ENCODE data around the gene TCF7L1.
"Not testable (repeated sequence)": the region's sequence is repeated elsewhere in the genome, so short reads cannot be mapped to it uniquely, and the experiment has no call there.

Gene TCF7L1

DNA sequence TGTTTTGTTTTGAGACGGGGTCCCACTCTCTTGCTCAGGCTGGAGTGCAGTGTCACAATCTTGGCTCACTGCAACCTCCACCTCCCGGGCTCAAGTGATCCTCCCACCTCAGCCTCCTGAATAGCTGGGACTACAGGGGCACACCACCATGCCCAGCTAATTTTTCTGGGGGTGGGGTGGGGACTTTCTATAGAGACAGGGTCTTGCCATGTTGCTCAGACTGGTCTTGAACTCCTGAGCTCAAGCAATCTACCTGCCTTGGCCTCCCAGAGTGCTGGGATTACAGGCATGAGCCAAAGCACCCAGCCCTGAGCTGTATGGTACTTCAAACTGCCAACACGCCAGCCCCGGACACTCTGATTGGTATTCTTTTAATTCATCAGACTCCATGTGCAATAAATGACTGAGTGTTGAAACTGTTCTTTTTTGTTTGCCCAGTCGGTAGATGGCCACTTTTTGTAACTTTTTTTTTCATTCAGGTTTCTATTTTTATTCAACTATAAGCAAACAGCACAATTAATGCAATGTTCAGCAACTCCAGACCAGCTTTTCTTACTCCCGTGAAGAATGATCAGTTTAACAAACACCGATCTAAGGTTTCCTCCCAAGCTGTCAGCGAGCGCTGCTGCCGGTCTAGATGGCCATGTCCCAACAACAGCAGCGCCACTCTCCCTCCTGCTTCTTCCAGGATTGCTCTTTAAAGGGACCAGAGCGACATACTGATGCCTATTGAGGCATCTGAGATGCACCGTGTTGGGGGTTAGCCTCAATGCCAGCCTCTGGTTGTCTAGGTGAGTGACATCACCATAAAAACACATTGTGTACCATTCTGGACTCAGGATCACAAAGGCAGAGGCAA is 207.1 kb downstream of the TCF7L1 start:
- no peaks in the 10 kb centered on the region for H3K79me2 ChIP-seq (ENCODE audit: insufficient read depth, low read length)
- 0 out of 2 replicates have a peak, but pooled peaks cover 4% of the 10 kb centered on the region for H3K36me3 ChIP-seq (ENCODE audit: insufficient read depth, low read length)
- no peaks in the 10 kb centered on the region for H4K20me1 ChIP-seq (ENCODE audit: insufficient read depth, low read length, poor library complexity, severe bottlenecking)
- no peak overlapping the region for H2AFZ ChIP-seq (ENCODE audit: low read length)
- no peak overlapping the region for H3K9ac ChIP-seq (ENCODE audit: low read depth, low read length, poor library complexity, severe bottlenecking)
- H3K4me3 ChIP-seq (ENCODE audit: low read length, poor library complexity, severe bottlenecking): no peak overlapping the region
- no peak for TF ChIP-seq EZH2phosphoT487 (IDR thresholded peaks at IDR 0.05; ENCODE audit: borderline replicate concordance)
- TF ChIP-seq, protein P1, sequence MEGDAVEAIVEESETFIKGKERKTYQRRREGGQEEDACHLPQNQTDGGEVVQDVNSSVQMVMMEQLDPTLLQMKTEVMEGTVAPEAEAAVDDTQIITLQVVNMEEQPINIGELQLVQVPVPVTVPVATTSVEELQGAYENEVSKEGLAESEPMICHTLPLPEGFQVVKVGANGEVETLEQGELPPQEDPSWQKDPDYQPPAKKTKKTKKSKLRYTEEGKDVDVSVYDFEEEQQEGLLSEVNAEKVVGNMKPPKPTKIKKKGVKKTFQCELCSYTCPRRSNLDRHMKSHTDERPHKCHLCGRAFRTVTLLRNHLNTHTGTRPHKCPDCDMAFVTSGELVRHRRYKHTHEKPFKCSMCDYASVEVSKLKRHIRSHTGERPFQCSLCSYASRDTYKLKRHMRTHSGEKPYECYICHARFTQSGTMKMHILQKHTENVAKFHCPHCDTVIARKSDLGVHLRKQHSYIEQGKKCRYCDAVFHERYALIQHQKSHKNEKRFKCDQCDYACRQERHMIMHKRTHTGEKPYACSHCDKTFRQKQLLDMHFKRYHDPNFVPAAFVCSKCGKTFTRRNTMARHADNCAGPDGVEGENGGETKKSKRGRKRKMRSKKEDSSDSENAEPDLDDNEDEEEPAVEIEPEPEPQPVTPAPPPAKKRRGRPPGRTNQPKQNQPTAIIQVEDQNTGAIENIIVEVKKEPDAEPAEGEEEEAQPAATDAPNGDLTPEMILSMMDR (conservative IDR thresholded peaks at IDR 0.05; ENCODE audit: low read length): no peak
- H3K27me3 ChIP-seq (ENCODE audit: insufficient read depth, low read length, poor library complexity, severe bottlenecking): no peaks in the 10 kb centered on the region
- no peaks in the 10 kb centered on the region for H3K9me3 ChIP-seq (ENCODE audit: insufficient read depth, low read depth, low read length)
- H3K9me2 ChIP-seq (replicated peaks; ENCODE audit: low read depth, low read length): no peaks in the 10 kb centered on the region
- no peak overlapping the region for H3K4me2 ChIP-seq (ENCODE audit: low read depth, low read length, poor library complexity, severe bottlenecking)
- H3F3A ChIP-seq (ENCODE audit: low read depth): no peaks in the 10 kb centered on the region
- no peaks in the 10 kb centered on the region for H3K4me1 ChIP-seq (ENCODE audit: insufficient read depth, low read length, poor library complexity, severe bottlenecking)

DNA sequence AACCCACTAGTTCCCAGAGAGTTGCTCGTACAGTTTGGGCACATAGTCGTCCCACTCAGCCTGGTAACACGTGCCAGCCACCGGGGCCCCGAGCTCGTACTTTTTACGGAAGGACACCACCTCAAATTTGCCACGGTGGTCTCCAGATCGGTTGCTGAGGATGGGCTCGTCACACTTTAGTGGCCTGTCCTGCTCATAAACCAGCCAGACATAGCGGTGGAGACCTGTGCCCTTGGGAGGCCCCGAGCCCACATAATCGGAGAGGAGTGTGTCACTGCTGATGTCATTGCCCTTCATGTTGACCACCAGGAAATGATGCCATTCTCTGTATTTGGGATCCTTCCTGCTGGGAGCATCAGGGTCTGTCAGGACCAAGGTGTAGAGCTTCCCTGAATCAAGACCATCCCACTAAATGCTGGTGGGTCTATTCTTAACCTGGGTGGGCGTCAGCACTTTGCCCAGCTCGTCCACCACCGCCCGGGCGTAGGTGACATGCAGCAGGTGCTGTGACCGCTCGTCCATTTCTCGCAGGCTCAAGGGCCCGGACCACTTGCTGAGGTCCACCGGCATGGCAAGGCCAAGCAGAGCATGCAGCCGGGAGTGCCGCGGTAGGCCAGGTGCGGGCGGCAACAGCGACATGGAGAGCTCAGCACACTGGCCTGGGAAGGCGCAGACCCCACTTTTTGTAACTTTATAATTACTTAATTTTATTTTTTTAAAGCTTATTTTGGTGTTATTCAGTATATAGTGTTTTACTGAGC is 208.3 kb downstream of the TCF7L1 start:
- Histone ChIP-seq H3K9me2 (replicated peaks; ENCODE audit: low read depth, low read length) (no peaks in the 10 kb centered on the region), H3F3A (ENCODE audit: low read depth) (no peaks in the 10 kb centered on the region), H2AFZ (ENCODE audit: low read length) (no peak overlapping the region), H3K4me2 (ENCODE audit: low read depth, low read length, poor library complexity, severe bottlenecking) (no peak overlapping the region), H3K9ac (ENCODE audit: low read depth, low read length, poor library complexity, severe bottlenecking) (no peak overlapping the region), H3K36me3 (ENCODE audit: insufficient read depth, low read length) (0 out of 2 replicates have a peak, but pooled peaks cover 4% of the 10 kb centered on the region), H3K79me2 (ENCODE audit: insufficient read depth, low read length) (no peaks in the 10 kb centered on the region), H4K20me1 (ENCODE audit: insufficient read depth, low read length, poor library complexity, severe bottlenecking) (no peaks in the 10 kb centered on the region), H3K27me3 (ENCODE audit: insufficient read depth, low read length, poor library complexity, severe bottlenecking) (no peaks in the 10 kb centered on the region), H3K4me3 (ENCODE audit: low read length, poor library complexity, severe bottlenecking) (no peak overlapping the region), H3K4me1 (ENCODE audit: insufficient read depth, low read length, poor library complexity, severe bottlenecking) (no peaks in the 10 kb centered on the region), H3K9me3 (ENCODE audit: insufficient read depth, low read depth, low read length) (no peaks in the 10 kb centered on the region)
- TF ChIP-seq EZH2phosphoT487 (IDR thresholded peaks at IDR 0.05; ENCODE audit: borderline replicate concordance): no peak
- TF ChIP-seq, protein P1 (conservative IDR thresholded peaks at IDR 0.05; ENCODE audit: low read length): no peak

DNA sequence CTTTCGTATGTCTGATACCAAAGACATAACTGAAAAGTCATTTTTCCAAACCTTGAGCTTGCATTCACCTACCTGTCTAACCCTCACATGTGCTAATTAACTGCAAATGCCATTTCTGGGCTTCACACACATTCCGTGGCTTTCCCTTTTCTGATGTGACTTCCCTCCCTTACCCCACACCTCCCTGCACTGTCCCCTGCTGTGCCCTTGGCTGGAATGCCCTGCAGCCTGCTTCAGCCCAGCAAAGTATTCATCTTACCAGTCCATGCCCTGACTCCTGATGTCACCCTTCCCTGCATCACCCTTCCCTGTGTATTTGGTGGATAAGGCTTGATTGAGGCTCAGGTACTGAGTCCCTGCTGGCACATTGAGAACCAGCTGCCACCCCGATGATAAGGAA is 209.0 kb downstream of the TCF7L1 start:
- Histone ChIP-seq H4K20me1 (ENCODE audit: insufficient read depth, low read length, poor library complexity, severe bottlenecking) (no peaks in the 10 kb centered on the region), H3K79me2 (ENCODE audit: insufficient read depth, low read length) (no peaks in the 10 kb centered on the region), H2AFZ (ENCODE audit: low read length) (no peak overlapping the region), H3K9ac (ENCODE audit: low read depth, low read length, poor library complexity, severe bottlenecking) (no peak overlapping the region), H3K9me3 (ENCODE audit: insufficient read depth, low read depth, low read length) (no peaks in the 10 kb centered on the region), H3F3A (ENCODE audit: low read depth) (no peaks in the 10 kb centered on the region), H3K4me1 (ENCODE audit: insufficient read depth, low read length, poor library complexity, severe bottlenecking) (no peaks in the 10 kb centered on the region), H3K27me3 (ENCODE audit: insufficient read depth, low read length, poor library complexity, severe bottlenecking) (no peaks in the 10 kb centered on the region), H3K4me2 (ENCODE audit: low read depth, low read length, poor library complexity, severe bottlenecking) (no peak overlapping the region), H3K9me2 (replicated peaks; ENCODE audit: low read depth, low read length) (no peaks in the 10 kb centered on the region), H3K4me3 (ENCODE audit: low read length, poor library complexity, severe bottlenecking) (no peak overlapping the region), H3K36me3 (ENCODE audit: insufficient read depth, low read length) (0 out of 2 replicates have a peak, but pooled peaks cover 4% of the 10 kb centered on the region)
- no peak for TF ChIP-seq EZH2phosphoT487 (IDR thresholded peaks at IDR 0.05; ENCODE audit: borderline replicate concordance)
- TF ChIP-seq, protein P1 (conservative IDR thresholded peaks at IDR 0.05; ENCODE audit: low read length): no peak

DNA sequence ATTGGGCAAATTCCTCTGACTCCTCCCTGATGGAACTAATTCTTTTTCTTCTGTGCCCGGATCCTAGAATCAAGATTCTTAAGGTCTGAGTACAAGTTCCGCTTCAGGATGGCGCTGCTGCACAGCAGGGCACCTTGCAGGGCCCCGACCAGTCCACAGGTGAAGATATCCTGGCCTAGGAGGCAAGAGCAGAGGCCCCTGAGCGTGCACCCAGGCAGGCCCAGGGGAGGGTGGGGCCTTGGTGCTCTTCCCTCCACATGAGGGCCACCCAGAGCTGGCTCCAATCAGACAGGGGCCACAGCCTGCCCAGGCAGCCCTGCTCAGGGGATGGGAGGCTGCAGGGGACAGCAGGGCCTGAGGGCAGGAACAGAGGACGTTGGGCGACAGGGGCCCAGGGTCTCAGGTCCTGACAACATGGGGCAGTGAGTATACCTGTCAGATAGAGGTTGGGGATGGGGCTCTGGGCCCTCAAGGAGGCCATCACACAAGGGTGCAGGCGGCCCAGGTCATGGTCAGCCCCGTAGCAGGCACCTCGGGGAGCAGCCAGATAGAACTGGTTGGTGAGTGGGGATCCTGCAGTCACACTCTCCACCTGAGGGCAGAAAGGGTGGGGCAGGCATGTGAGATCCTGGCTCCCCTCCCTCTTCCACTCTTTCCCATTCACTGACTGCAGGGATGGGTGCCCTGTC is 210.2 kb downstream of the TCF7L1 start:
- not testable (repeated sequence) for H3K9ac ChIP-seq (ENCODE audit: low read depth, low read length, poor library complexity, severe bottlenecking); H4K20me1 ChIP-seq (ENCODE audit: insufficient read depth, low read length, poor library complexity, severe bottlenecking); H3K9me3 ChIP-seq (ENCODE audit: insufficient read depth, low read depth, low read length); H3K4me3 ChIP-seq (ENCODE audit: low read length, poor library complexity, severe bottlenecking); H3K27me3 ChIP-seq (ENCODE audit: insufficient read depth, low read length, poor library complexity, severe bottlenecking); H3K4me1 ChIP-seq (ENCODE audit: insufficient read depth, low read length, poor library complexity, severe bottlenecking); H3F3A ChIP-seq (ENCODE audit: low read depth); H3K79me2 ChIP-seq (ENCODE audit: insufficient read depth, low read length); H3K4me2 ChIP-seq (ENCODE audit: low read depth, low read length, poor library complexity, severe bottlenecking); H3K9me2 ChIP-seq (replicated peaks; ENCODE audit: low read depth, low read length); H2AFZ ChIP-seq (ENCODE audit: low read length); H3K36me3 ChIP-seq (ENCODE audit: insufficient read depth, low read length)
